ENCODE results near the gene MAML2. TPM values are rescaled to one million over a fixed set of nuclear protein-coding genes. Genes with fewer than 3 reads are reported as not detected.

MAML2 gene
- total RNA-seq, 1 donor from 2014 or later = 4.8 TPM

- DNase-seq = no peak
These were observed 275.8 kb downstream of the MAML2 start for GRCh38 chr11:96067160-96067559.

- no peak for DNase-seq
These were observed 277.6 kb downstream of the MAML2 start for GRCh38 chr11:96065379-96065778.

- no peak for DNase-seq
These were observed 279.1 kb downstream of the MAML2 start for GRCh38 chr11:96063886-96064285.

GRCh38 chr11:96063053-96063452 lies 279.9 kb downstream of the MAML2 start:
- DNase-seq = no peak

GRCh38 chr11:96062134-96062533 lies 280.9 kb downstream of the MAML2 start:
- DNase-seq = no peak

- DNase-seq = no peak
These were observed 281.3 kb downstream of the MAML2 start for GRCh38 chr11:96061730-96062129.

GRCh38 chr11:96061069-96061468 lies 281.9 kb downstream of the MAML2 start:
- DNase-seq = no peak

GRCh38 chr11:96057502-96057901 lies 285.5 kb downstream of the MAML2 start:
- DNase-seq = no peak

GRCh38 chr11:96056576-96056975 lies 286.4 kb downstream of the MAML2 start:
- DNase-seq = no peak

GRCh38 chr11:96055706-96056387 lies 287.1 kb downstream of the MAML2 start:
- DNase-seq = no peak

- DNase-seq = no peak
These were observed 287.9 kb downstream of the MAML2 start for GRCh38 chr11:96054870-96055705.

- no peak for DNase-seq
These were observed 289.9 kb downstream of the MAML2 start for GRCh38 chr11:96052921-96053651.

GRCh38 chr11:96051820-96052219 lies 291.2 kb downstream of the MAML2 start:
- no peak for DNase-seq

GRCh38 chr11:96050435-96051182 lies 292.4 kb downstream of the MAML2 start:
- DNase-seq = no peak

- DNase-seq = no peak
These were observed 293.6 kb downstream of the MAML2 start for GRCh38 chr11:96049426-96049825.

- DNase-seq = peak; percentile 22
These were observed 297.2 kb downstream of the MAML2 start for GRCh38 chr11:96045622-96046456.

- DNase-seq = no peak
These were observed 298.2 kb downstream of the MAML2 start for GRCh38 chr11:96044747-96045146.

GRCh38 chr11:96044311-96044710 lies 298.7 kb downstream of the MAML2 start:
- DNase-seq = no peak

- DNase-seq = no peak
These were observed 299.7 kb downstream of the MAML2 start for GRCh38 chr11:96043291-96043690.

- no peak for DNase-seq
These were observed 304.9 kb downstream of the MAML2 start for GRCh38 chr11:96038046-96038445.

- DNase-seq = no peak
These were observed 305.5 kb downstream of the MAML2 start for GRCh38 chr11:96037405-96037949.

Measured in occipital lobe (tissue), 2 donors.